Stimulated activated CD8-positive, alpha-beta memory T cell treated with anti-CD3 and anti-CD28 coated beads, Interleukin-12 subunit alpha, Interleukin-12 subunit beta, amount 100 ng/mL, for 24 hours (primary cell): ENCODE measurements around the gene ASCC3.
"Not testable (repeated sequence)": the region's sequence is repeated elsewhere in the genome, so short reads cannot be mapped to it uniquely, and the experiment has no call there.

Experiments
- DNase-seq: peaks from one replicate; pipeline ENCODE4 v3.0.0-alpha.2; 2020; ENCODE audit errors: extremely low read depth

The ASCC3 gene

DNA sequence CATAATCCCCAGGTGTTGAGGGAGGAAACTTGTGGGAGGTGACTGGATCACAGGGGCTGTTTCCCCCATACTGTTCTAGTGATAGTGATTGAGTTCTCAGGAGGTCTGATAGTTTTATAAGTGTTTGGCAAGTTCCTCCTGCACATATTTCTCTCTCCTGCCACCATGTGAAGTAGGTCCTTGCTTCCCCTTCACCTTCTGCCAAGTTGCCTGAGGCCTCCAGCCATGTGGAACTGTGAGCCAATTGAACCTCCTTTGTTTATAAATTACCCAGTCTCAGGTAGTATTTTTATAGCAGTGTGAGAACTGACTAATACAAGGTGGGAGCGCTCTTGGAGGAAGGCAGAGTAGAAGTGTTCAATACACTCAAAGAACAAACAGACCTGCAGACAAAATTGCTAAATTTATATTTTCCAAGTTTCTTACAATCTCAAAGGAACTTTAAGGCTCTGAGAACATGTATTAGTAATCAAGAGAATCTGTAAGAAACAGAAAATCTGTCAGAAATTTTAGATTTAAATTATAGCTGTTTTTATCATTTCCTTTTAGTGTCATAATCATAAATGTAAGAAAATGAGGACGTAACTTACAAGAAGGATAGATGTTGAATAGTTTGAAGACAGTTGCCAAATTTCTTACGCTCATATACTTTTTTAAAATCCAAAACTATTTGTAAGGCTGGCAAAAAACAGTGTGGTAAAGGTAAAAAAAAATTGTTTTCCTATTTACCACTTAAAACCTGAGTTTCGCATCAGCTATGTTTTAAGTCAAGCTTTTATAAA lies 77.7 kb downstream of the ASCC3 start:
- no peak for DNase-seq

- no peak for DNase-seq
Observed at GRCh38 chr6:100801036-100801435, 80.1 kb downstream of the ASCC3 start.

- no peak for DNase-seq
Observed at GRCh38 chr6:100796049-100796823, 84.9 kb downstream of the ASCC3 start.

DNA sequence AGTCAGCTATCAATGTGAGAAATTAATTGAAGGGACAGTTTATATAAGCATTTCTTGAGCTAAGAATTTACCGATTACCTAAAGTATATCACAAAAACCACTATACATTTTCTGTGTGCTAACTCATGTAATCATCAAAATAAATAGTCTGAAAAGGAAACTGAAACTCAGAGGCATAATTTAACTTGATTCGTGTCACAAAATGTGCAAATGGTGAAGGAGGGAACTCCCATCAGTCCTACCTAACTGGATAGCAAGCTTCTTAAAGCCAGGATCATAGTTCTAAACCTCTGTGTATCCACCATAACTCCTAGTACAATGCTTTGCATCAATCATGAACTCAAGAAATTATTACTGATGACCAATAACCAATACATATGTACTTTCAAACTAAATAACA lies 91.0 kb downstream of the ASCC3 start:
- DNase-seq, result no peak

DNA sequence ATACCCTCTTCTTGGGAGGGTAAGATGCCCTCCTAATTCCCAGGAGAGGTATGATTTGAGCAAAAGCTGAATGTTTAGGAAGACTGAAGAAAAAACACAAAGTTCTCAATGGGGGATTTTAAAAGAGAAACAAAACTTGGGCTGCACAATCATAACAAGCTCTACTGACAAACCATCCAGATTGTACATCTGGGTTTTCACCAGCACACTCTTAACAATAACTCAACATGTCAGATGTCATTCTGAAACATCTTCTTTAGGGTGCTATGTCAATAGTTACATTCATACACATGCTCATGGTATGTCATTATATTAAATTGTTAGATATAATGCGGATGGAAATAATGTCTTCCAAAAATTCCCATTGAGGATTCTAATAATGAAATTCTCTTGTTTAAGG lies 95.1 kb downstream of the ASCC3 start:
- no peak for DNase-seq

DNA sequence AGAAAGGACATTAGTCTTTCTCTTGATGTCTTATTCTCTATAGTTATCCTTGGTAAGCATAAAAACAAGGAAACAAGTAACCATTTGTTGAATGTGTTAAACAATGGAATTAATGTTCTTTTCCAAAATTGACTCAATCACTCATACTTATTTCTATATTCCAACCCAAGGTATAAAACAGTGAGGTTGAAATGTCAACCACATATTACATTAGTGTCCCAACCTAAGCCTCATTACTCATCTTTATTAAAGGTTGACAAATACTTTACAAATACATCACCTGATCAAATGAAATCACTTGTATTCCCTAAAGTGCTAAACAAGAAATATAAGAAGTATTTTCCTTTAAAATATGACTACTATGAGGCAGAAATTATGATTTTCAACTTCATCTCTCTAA lies 100.5 kb downstream of the ASCC3 start:
- no peak for DNase-seq

- no peak for DNase-seq
Observed at GRCh38 chr6:100775667-100776066, 105.5 kb downstream of the ASCC3 start.

- DNase-seq, result no peak
Observed at GRCh38 chr6:100774681-100775080, 106.4 kb downstream of the ASCC3 start.

DNA sequence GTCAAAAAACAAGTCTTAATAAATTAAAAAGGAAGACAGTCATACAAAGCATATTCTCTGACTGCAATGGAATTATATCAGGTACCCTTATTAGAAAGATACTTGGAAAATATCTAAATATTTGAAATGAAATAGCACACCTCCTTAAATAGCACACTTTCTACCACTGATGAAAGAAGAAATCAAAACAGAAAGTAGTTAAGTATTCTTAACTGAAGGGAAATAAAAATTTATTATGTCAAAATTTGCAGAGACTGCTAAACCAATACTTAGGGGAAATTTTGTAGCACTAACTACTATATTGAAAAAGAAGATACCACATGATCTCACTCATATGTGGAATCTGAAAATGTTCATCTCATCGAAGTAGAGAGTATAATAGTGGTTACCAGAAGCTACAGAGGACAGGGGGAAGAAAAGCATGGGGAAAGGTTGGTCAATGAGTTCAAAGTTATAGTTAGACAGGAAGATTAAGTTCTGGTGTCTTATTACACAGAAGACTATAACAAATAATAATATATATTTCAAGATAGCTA lies 112.2 kb downstream of the ASCC3 start:
- no peak for DNase-seq

- DNase-seq, result no peak
Observed at GRCh38 chr6:100763617-100764241, 117.4 kb downstream of the ASCC3 start.

- DNase-seq, result no peak
Observed at GRCh38 chr6:100761841-100762240, 119.3 kb downstream of the ASCC3 start.

DNA sequence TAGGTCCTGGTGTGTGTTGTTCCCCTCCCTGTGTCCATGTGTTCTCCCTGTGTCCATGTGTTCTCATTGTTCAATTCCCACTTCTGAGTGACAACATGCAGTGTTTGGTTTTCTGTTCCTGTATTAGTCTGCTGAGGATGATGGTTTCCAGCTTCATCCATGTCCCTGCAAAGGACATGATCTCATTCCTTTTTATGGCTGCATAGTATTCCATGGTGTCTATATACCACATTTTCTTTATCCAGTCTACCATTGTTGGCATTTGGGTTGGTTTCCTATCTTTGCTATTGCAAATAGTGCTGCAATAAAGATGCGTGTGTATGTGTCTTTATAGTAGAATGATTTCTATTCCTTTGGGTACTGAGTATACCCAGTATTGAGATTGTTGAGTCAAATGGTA lies 122.7 kb downstream of the ASCC3 start:
- not testable (repeated sequence) for DNase-seq

DNA sequence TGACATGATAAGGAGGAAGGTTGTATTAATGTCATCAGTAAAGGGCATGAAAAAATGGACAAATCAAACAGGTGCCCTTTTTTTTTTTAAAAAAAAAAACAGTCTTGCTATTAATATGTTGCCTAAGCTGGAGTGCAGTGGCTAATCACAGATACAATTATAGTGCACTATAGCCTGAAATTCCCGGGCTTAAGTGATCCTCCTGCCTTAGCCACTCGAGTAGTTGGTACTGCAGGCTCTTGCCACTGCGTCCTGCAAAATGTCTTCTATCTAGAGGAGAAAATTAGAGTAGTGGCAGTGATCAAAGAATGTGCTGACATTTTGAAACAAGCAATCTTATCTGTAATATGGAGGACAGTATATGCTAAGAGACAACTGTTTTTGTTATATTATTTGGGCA lies 127.7 kb downstream of the ASCC3 start:
- no peak for DNase-seq

DNA sequence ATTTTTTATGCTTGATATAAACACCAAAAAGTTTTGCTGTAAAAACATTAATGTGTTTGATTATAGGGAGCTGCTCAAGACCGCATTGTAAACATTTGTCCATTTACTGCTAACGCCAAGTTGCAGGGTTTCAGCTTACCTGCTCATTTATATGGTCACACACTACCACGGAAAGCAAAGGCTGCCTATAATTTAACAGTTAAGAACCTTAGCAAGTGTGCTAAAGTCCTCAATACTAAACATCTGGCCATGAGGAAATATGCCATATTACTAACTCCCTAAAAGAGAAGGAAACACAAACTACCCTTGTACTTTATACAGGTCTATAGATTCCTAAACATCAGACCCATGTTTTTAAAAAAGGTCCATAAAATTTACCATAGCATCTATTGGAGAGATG lies 129.5 kb downstream of the ASCC3 start:
- no peak for DNase-seq

GRCh38 chr6:100745419-100746041 lies 135.6 kb downstream of the ASCC3 start:
- DNase-seq, result no peak

DNA sequence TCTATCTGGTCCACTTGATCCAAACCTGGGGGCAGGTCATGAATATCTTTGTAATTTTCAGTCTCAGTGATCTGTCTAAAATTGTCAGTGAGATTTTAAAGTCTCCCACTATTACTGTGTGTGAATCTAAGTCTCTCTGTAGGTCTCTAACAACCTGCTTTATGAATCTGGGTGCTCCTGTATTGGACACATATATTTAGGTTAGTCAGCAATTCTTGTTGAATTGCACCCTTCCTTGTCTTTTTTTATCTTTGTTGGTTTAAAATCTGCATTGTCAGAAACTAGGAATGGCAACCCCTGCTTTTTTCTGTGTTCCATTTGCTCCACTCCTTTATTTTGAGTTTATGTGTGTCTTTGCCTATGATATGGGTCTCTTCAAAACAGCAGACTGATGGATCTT lies 140.7 kb downstream of the ASCC3 start:
- DNase-seq, result no peak

DNA sequence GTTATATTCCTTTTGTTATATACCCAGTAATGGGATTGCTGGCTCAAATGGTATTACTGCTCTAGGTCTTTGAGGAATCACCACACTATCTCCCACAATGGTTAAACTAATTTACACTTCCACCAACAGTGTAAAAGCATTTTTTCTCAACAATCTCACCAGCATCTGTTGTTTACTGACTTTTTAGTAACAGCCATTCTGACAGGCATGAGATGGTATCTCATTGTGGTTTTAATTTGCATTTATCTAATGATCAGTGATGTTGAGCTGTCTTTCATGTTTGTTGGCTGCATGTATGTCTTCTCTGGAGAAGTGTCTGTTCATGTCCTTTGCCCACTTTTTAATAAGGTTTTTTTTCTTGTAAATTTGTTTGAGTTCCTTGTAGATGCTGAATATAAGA lies 143.4 kb downstream of the ASCC3 start:
- DNase-seq, result not testable (repeated sequence)

GRCh38 chr6:100731411-100731810 lies 149.7 kb downstream of the ASCC3 start:
- no peak for DNase-seq

- DNase-seq, result no peak
Observed at GRCh38 chr6:100730001-100730980, 150.8 kb downstream of the ASCC3 start.

DNA sequence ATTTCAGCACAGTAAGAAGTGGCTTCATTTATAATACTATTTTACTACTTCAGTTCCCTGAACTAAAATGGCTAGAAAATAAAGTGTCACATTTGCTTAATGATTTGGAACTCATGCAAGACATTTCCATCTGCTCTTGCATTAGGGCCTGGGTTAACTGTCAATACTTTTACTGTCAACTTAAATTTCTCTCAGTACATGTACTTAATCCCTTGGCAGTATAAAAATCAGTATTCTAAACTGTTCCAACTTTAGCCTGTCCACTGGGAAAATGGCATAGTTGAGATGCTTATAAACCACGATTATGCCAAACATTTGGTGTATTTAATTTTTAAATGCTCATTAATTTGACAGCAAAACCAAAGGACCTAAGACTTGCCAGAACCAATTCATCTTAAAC lies 154.5 kb downstream of the ASCC3 start:
- DNase-seq, result no peak

DNA sequence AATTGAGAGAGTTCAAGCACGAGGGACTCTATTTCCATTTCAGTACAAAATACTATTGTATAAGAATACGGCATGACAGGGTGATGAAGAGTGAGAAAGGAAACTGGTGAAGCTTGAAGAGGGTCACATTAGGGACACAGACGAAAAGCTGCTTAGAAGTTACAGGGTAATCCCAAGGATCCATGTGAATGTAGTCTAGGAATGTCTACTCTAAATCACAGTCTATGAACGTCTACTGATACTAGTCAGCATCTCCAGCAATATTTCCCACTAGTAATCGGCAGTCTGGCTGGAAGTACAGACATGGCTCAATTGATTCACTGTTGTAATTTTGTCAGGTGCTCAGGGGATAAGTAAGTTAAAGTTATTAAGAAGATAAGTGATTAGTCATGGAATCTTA lies 156.4 kb downstream of the ASCC3 start:
- DNase-seq, result no peak
